GM21825 (cell line): ENCODE results near the gene CFAP221.
A peak's percentile ranks its signal among the peaks of the same experiment; 100 is the strongest.

Experiments
- ATAC-seq: cut with Tn5 transposase; IDR thresholded peaks from one replicate; pipeline ENCODE4 v1.9.1; 2021; ENCODE audit warnings: mild to moderate bottlenecking, moderate library complexity; ENCODE audit not compliant: unreplicated experiment

The CFAP221 gene

GRCh38 chr2:119638685-119639554 lies 94.7 kb downstream of the CFAP221 start:
- no peak for ATAC-seq

- ATAC-seq = peak; percentile 86
Observed at GRCh38 chr2:119641562-119642258, 97.5 kb downstream of the CFAP221 start.

- ATAC-seq = no peak
Observed at GRCh38 chr2:119644186-119644585, 99.9 kb downstream of the CFAP221 start.

- no peak for ATAC-seq
Observed at GRCh38 chr2:119645173-119645855, 101.1 kb downstream of the CFAP221 start.

GRCh38 chr2:119646149-119646548 lies 101.9 kb downstream of the CFAP221 start:
- no peak for ATAC-seq

- ATAC-seq = peak; percentile 90
Observed at GRCh38 chr2:119647440-119648169, 103.4 kb downstream of the CFAP221 start.

GRCh38 chr2:119649364-119649917 lies 105.2 kb downstream of the CFAP221 start:
- no peak for ATAC-seq

- no peak for ATAC-seq
Observed at GRCh38 chr2:119650206-119650605, 106.0 kb downstream of the CFAP221 start.

GRCh38 chr2:119650846-119651370 lies 106.7 kb downstream of the CFAP221 start:
- no peak for ATAC-seq

GRCh38 chr2:119657466-119658145 lies 113.4 kb downstream of the CFAP221 start:
- ATAC-seq = no peak

- ATAC-seq = no peak
Observed at GRCh38 chr2:119659601-119660342, 115.5 kb downstream of the CFAP221 start.

- no peak for ATAC-seq
Observed at GRCh38 chr2:119660343-119660658, 116.1 kb downstream of the CFAP221 start.

- ATAC-seq = no peak
Observed at GRCh38 chr2:119662297-119662696, 118.0 kb downstream of the CFAP221 start.

- no peak for ATAC-seq
Observed at GRCh38 chr2:119668546-119668945, 124.3 kb downstream of the CFAP221 start.

GRCh38 chr2:119671016-119671415 lies 126.8 kb downstream of the CFAP221 start:
- ATAC-seq = no peak

- ATAC-seq = no peak
Observed at GRCh38 chr2:119671752-119672151, 127.5 kb downstream of the CFAP221 start.

GRCh38 chr2:119672161-119672862 lies 128.1 kb downstream of the CFAP221 start:
- ATAC-seq = no peak

- ATAC-seq = no peak
Observed at GRCh38 chr2:119673796-119674195, 129.5 kb downstream of the CFAP221 start.
